ENCODE results near the gene TXNDC12.
"Not testable (repeated sequence)": the region's sequence is repeated elsewhere in the genome, so short reads cannot be mapped to it uniquely, and the experiment has no call there.

The TXNDC12 gene

DNA sequence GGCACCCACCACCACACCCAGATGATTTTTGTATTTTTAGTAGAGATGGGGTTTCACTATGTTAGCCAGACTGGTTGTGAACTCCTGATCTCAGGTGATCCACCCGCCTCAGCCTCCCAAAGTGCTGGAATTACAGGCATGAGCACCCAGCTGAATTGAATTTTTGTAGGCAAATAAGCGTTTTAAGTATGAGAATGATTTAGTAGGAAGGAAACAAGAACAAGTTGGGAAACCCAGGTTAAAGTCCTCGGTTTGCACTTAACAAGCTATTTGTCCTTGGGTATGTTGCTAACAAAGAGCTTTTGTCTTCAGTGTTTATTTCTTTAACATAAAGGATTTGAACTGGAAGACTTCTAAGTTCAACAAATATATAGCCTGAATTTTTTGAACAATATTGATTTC, 25.0 kb upstream of the TXNDC12 start:
- TF ChIP-seq, protein P1, sequence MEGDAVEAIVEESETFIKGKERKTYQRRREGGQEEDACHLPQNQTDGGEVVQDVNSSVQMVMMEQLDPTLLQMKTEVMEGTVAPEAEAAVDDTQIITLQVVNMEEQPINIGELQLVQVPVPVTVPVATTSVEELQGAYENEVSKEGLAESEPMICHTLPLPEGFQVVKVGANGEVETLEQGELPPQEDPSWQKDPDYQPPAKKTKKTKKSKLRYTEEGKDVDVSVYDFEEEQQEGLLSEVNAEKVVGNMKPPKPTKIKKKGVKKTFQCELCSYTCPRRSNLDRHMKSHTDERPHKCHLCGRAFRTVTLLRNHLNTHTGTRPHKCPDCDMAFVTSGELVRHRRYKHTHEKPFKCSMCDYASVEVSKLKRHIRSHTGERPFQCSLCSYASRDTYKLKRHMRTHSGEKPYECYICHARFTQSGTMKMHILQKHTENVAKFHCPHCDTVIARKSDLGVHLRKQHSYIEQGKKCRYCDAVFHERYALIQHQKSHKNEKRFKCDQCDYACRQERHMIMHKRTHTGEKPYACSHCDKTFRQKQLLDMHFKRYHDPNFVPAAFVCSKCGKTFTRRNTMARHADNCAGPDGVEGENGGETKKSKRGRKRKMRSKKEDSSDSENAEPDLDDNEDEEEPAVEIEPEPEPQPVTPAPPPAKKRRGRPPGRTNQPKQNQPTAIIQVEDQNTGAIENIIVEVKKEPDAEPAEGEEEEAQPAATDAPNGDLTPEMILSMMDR (IDR thresholded peaks at IDR 0.05; ENCODE audit: low read depth, low read length) = no peak
- no peak for DNase-seq
- H3K36me3 ChIP-seq = no peaks in the 10 kb centered on the region

DNA sequence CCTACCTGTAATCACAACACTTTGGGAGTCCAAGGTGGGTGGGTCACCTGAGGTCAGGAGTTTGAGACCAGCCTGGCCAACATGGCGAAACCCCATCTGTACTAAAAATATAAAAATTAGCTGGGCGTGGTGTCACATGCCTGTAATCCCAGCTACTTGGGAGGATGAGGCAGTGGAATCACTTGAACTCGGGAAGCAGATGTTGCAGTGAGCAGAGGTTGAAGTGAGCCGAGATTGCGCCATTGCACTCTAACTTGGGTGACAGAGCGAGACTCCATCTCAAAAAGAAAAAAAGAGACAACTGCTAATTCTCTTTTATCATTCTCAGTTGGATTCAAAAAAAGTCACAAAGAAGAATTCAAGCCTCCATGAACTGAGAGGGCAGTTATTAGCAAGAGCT, 22.3 kb upstream of the TXNDC12 start:
- H3K4me3 ChIP-seq (ENCODE audit: low read depth, low read length); H3K4me1 ChIP-seq; H3K36me3 ChIP-seq; H3K9me3 ChIP-seq; DNase-seq; H3K27me3 ChIP-seq: not testable (repeated sequence)

More for the DNA sequence above, 25.0 kb upstream of the TXNDC12 start:
- Histone ChIP-seq H3K9me3 (no peaks in the 10 kb centered on the region), H3K4me1 (no peaks in the 10 kb centered on the region), H3K4me3 (ENCODE audit: low read depth, low read length) (no peak overlapping the region), H3K27me3 (no peaks in the 10 kb centered on the region)

DNA sequence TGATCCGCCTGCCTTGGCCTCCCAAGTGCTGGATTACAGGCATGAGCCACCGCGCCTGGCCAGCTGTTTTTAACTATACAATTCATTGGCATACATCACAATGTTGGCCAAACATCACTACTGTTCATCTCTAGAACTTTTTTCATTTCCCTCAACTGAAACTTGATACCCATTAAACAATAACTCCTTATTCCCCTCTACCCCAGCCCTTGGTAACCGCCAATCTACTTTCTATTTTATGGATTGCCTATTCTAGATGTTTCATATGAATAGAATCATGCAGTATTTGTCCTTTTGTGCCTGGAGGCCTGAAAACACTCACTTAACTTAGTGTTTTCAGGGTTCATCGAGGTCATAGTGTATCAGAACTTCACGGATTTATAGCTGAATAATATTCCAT, 17.3 kb upstream of the TXNDC12 start:
- H3K27me3 ChIP-seq = no peaks in the 10 kb centered on the region
- no peaks in the 10 kb centered on the region for H3K4me1 ChIP-seq
- TF ChIP-seq, protein P1 (IDR thresholded peaks at IDR 0.05; ENCODE audit: low read depth, low read length) = no peak
- 0 out of 2 replicates have a peak, but pooled peaks cover 4% of the 10 kb centered on the region for H3K36me3 ChIP-seq
- no peak for DNase-seq
- no peaks in the 10 kb centered on the region for H3K9me3 ChIP-seq
- H3K4me3 ChIP-seq (ENCODE audit: low read depth, low read length) = no peak overlapping the region

DNA sequence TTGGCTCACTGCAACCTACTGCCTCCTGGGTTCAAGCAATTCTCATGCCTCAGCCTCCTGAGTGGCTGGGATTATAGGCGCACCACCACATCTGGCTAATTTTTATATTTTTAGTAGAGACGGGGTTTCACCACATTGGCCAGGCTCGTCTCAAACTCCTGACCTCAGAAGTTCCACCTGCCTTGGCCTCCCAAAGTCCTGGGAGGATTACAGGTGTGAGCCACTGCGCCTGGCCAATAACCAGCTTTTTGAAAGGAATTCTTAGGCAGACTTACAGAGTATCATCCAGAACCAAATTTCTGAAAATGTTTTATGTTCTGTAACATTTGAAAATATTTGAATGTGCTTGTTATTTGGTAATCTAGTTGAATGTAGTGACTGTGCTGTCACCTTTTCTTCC, 15.7 kb upstream of the TXNDC12 start:
- no peak overlapping the region for H3K4me3 ChIP-seq (ENCODE audit: low read depth, low read length)
- DNase-seq = no peak
- peaks cover 5% of the 10 kb centered on the region; the same call in 1 of the 2 replicates for H3K36me3 ChIP-seq
- H3K4me1 ChIP-seq = no peaks in the 10 kb centered on the region
- H3K9me3 ChIP-seq = no peaks in the 10 kb centered on the region
- H3K27me3 ChIP-seq = no peaks in the 10 kb centered on the region
- TF ChIP-seq, protein P1 (IDR thresholded peaks at IDR 0.05; ENCODE audit: low read depth, low read length) = no peak

DNA sequence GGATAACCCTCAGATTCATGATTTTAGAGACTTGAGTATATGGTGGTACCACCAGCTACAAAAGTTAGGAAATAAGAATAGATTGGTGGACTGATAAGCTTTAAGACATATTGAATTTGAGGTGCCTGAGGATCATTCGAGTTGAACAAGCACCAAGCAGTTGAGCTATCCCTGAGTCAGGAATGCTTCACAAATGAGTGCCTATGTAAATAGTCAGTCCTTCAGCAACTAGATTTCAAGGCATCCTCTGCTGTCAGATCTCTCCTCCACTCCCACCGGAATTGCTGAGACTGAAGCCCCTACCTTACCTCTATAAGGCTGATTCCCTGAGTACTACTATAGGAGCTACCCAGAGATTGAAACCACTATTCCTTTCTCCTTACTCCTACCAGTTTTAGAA, 8.2 kb upstream of the TXNDC12 start:
- Histone ChIP-seq H3K9me3 (no peaks in the 10 kb centered on the region), H3K27me3 (no peaks in the 10 kb centered on the region), H3K4me3 (ENCODE audit: low read depth, low read length) (no peak overlapping the region), H3K4me1 (no peaks in the 10 kb centered on the region), H3K36me3 (peaks cover 20% of the 10 kb centered on the region)
- TF ChIP-seq, protein P1 (IDR thresholded peaks at IDR 0.05; ENCODE audit: low read depth, low read length) = no peak
- DNase-seq = no peak

DNA sequence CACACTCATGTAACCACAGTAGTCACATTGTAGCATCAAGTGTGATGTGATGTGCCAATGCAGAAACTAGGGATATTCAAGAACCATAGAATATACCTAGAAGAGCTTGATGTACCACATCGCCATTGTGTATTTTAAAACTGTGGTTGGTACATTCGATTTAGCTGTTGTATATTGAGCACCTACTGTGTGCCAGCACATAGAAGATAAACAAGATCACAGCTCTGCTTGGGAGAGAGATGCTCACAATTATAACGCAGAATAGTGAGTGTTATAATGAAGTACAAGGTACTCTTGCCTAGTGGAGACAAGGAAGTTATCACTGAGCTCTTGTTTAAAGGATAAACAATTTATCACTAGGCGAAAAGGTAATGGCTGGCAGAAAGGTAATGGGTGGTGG, 5.8 kb upstream of the TXNDC12 start:
- peaks cover 16% of the 10 kb centered on the region for H3K36me3 ChIP-seq
- H3K9me3 ChIP-seq = no peaks in the 10 kb centered on the region

More for the DNA sequence above, 5.8 kb upstream of the TXNDC12 start:
- Histone ChIP-seq H3K4me3 (ENCODE audit: low read depth, low read length) (no peak overlapping the region), H3K27me3 (no peaks in the 10 kb centered on the region), H3K4me1 (no peaks in the 10 kb centered on the region)
- TF ChIP-seq, protein P1 (IDR thresholded peaks at IDR 0.05; ENCODE audit: low read depth, low read length) = no peak
- DNase-seq = no peak

Measured in BE2C (cell line).